IPS-11a (cell line): Measurements from ENCODE around the gene CHD6.

Experiments
- H3K4me3 ChIP-seq: one replicate; pipeline ENCODE4 v1.5.1; 2013; ENCODE audit warnings: low read depth, low read length, control low read depth

The CHD6 gene

GRCh38 chr20:41475503-41475902 is 142.7 kb downstream of the CHD6 start:
- no peak overlapping the region for H3K4me3 ChIP-seq

DNA sequence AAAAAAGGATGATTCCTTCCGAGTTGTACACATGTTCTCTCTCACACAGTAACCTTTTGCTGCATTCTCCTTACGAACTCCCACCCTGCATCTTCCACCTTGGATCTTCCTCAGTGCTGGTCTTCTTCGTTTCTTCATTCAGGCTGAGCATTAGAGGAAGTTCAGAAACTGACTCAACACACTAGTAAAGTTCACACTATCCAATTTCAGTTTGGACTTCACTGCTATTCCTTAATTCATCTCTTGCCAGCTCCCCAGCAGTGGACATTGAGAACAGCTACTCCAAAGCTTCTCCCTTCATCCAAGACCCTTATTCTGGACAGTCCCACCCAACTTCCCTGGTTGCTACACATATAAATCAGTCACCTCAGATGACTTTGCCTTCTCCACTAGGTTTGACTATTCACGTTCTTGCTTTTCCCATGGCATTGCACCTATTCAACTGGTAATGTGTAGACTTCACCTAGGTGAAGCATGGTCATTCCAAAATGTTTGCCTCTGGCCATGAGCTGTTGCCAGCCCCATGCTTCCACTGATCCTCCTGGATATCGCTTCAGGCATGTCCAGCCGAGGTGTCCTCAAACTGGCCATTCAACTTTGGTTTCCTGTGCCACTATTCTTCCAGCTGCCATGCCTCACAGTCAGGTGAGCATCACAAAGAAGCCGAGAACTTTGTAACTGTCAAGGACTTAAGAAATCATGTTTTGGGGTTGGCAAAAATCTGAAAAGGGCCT is 147.6 kb downstream of the CHD6 start:
- no peak overlapping the region for H3K4me3 ChIP-seq

DNA sequence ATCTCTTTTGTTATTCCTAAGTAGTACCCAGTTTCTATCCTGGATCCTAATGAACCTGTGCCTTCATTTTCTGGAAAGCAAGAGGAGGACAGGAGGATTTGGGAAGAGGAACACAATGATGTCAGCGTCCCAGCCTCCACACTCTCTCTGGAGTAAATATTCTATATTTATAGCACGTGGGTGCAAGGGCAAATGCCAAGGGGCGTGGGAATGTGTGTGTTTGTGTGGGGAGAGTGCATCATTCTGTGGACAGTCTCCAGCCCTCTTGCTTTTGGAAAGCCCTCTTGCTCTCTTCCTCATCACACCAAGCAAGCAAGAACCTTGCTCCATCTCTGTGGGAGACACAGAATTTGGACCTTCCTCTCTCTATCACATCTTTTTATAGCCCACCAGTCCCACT is 148.3 kb downstream of the CHD6 start:
- no peak overlapping the region for H3K4me3 ChIP-seq

GRCh38 chr20:41468994-41469600 is 149.1 kb downstream of the CHD6 start:
- H3K4me3 ChIP-seq = no peak overlapping the region

DNA sequence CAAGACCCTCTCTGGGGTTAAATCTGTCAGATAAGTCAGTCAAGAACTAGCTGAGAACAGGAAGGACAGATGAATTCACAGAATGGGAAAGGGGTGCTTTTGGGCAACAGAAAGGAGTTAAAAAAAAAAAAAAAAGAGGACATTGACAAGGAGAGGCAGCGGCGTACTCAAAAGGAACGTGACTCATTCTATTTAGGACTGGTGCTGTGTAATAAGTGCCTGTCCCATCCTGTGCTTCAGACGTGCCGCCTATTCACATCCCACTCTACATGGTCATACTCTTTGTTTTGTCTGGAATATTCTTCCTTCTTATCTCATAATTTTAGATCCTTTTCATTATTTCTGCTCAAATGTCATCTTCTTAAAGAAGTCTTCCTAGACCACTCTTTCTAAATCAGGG is 150.5 kb downstream of the CHD6 start:
- H3K4me3 ChIP-seq = no peak overlapping the region

DNA sequence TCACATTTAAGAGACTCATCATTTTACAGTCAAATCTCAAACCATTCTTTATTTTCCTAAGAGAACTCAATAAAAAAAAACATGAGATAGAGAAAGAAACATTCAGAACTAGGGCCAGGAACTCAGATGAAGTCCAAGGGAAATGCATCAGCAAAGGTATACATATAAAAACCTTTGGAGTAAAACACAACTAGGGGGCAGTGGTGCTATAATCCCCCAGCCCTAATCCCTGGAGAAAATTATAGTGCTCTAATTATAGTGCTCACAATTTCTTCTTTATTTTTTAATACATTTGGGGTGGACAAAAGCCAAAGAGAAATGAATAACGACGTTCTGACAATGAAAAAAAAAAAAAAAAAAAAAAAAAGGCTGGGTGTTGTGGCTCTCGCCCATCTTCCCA is 151.0 kb downstream of the CHD6 start:
- no peak overlapping the region for H3K4me3 ChIP-seq

- H3K4me3 ChIP-seq = no peak overlapping the region
Measured at GRCh38 chr20:41463567-41463966, 154.6 kb downstream of the CHD6 start.

GRCh38 chr20:41462372-41463161 is 155.6 kb downstream of the CHD6 start:
- H3K4me3 ChIP-seq = no peak overlapping the region

DNA sequence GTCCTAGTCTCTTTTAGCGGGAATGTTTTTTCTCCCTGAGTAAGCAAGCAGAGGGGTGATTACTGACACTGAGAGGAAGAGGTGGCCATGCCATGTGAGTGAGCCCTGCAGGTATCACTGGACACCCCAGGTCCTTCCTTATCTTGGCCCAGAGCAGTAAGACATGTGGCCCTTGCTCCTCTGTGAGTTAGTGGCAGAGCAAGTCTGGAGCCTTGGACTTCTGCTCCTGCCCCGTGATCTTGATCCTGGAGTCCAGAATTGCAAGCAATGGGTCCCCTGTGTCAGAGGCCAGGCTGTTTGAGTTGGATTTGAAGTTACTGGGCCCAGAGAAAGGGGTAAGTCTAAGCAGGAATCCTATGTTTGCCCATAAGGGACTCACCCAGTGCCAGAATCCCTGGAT is 159.4 kb downstream of the CHD6 start:
- H3K4me3 ChIP-seq = no peak overlapping the region

GRCh38 chr20:41457173-41457857 is 160.9 kb downstream of the CHD6 start:
- no peak overlapping the region for H3K4me3 ChIP-seq

GRCh38 chr20:41456351-41456750 is 161.8 kb downstream of the CHD6 start:
- no peak overlapping the region for H3K4me3 ChIP-seq

GRCh38 chr20:41454250-41454649 is 163.9 kb downstream of the CHD6 start:
- no peak overlapping the region for H3K4me3 ChIP-seq

DNA sequence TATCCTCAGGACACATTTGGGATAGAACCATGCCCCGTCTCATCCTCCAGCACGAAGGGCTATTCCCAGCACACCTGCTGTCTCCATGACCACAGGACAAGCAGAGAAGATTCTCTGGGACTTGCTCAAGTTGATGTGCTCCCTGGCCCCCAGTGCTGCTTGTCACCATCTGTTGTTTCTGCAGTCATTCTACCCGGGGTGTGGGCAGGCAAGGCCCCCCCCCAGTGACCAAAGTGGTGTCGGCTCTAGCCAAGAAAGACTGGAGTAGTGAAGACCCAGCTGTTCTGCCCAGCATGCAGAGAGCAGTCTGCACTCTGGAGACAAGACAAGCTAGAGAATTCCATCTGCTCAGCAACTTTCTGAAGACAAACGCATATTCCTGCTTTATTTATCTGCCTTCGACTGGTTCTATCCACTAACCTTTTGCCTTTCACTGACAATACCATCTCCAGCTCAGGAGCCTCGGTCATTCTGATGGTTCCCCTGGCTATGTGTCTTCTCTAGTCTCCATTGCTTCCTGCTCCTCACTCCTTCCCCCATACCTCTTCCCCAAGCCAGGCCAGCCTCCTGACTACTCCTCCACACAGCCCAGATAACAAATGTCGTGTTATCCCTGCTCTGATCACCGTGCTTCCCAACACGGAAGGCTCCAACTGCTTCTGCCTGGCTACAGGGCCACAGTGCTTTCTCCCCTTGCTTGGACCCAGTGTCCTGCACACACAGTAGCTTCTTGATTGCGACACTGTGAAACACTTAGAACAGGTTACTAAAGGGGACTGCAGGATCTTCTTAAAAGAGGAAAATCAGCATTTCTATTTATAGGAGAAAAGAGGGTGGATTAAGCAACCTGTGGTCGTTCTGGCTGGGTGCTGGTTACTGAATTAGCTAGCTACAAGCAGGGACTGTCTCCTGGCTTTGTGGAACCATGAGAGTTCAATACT is 164.9 kb downstream of the CHD6 start:
- H3K4me3 ChIP-seq = no peak overlapping the region

GRCh38 chr20:41452226-41452625 is 166.0 kb downstream of the CHD6 start:
- no peak overlapping the region for H3K4me3 ChIP-seq

DNA sequence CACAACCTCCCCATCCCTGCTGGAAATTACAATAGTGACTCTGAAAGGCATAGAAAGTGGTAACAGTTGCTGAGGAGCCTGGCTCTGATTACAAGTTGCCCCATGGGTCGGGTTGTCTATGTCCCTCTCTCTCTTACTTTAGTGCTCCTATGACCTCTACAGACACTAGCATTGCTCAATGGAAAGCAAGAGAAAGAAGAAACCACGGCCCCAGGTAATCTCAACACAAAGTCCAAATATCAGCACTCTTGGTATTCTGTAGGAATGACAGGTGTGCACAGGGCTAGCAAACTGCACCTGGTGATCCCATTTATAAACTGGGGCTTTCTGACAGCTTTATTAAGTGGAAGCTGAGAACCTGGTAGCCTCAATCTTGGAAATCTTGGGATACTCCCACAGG is 171.2 kb downstream of the CHD6 start:
- no peak overlapping the region for H3K4me3 ChIP-seq

DNA sequence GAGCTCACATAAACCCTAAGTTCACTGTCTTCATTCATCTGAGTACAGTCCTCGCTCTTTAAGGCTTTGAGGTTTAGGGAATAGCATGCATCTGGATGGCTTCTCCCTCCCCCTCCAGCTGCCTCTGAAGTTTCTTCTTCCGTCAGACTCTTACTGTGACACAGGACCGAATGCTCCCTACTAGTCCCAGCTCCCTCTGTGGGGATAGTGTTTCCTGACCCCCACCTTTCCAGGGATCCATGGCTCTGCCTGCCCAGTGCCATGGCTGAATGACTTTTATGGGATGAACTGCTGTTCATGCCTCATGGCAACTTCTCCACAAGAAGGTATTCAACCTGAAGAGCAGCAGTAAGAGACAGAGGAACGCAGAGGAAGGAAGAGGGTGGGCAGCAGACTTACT is 171.7 kb downstream of the CHD6 start:
- no peak overlapping the region for H3K4me3 ChIP-seq

DNA sequence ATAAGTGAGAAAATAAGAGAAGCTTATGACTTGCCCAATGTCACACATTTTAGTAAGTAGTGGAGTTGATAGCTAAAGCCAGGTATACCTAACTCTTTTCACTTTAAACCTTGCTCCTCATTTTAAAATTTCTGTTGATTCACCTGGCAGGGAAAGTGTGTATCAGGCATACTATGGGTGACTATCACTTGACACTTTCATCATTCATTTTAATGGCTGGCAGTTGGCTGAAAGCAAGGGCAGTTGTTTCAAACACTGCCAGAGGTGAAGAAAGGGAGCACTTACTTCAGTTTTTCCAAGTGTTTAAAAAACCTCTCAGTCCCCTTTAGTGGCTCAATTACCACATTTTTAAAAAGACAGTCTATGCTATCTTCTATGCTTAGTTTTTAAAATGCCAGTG is 173.4 kb downstream of the CHD6 start:
- no peak overlapping the region for H3K4me3 ChIP-seq

GRCh38 chr20:41443691-41444090 is 174.5 kb downstream of the CHD6 start:
- no peak overlapping the region for H3K4me3 ChIP-seq

DNA sequence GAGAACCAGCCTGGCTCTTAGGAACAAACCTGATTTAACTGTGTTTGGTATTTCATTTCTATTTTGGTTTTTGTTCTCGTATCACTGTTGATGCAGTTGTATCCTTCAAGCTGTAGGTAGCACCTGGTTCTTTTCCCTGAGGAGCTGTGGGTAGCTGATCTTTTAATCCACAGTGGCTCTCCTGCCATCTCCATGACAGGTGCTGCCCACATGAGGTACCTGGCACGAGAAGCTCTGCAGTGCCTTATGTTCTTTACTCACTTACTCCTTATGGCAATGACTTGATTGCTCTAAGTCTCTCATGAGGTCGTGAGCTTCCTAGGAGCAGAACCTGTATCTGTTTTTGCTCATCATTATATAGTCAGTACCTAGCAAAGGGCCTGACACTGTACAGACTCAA is 177.3 kb downstream of the CHD6 start:
- H3K4me3 ChIP-seq = no peak overlapping the region

GRCh38 chr20:41437836-41438235 is 180.3 kb downstream of the CHD6 start:
- no peak overlapping the region for H3K4me3 ChIP-seq
